CD4-positive, alpha-beta memory T cell (primary cell): ENCODE measurements around the gene AKIP1. TPM values are rescaled to one million over a fixed set of nuclear protein-coding genes. Genes with fewer than 3 reads are reported as not detected.

Experiments
- CTCF ChIA-PET: fragments of 350-600 bp; sonication (Branson Sonifier 250); formaldehyde crosslinking; loops from one replicate; lab custom pipeline; 2021; ENCODE audit warnings: inconsistent platforms; ENCODE audit not compliant: partially characterized antibody; lab: Charles Lee
- POLR2A ChIA-PET: fragments of 350-600 bp; sonication (Branson Sonifier 250); formaldehyde crosslinking; loops from one replicate; lab custom pipeline; 2021; ENCODE audit not compliant: partially characterized antibody; lab: Charles Lee
- DNase-seq, 5 donors: peaks; one replicate each; pipeline versions ENCODE4 v3.0.0 to v3.0.0-alpha.2; 2020 to 2022; ENCODE audit warnings: mixed read lengths in 1 of 5
- H3K27ac ChIP-seq: one replicate; pipeline ENCODE4 v1.7.0; 2013; ENCODE audit warnings: low read depth, low read length
- H3K27me3 ChIP-seq: 2 replicates; pipeline ENCODE4 v1.7.0; 2013; ENCODE audit warnings: mild to moderate bottlenecking, low read length, moderate library complexity; ENCODE audit not compliant: insufficient read depth
- H3K36me3 ChIP-seq: 2 replicates; pipeline ENCODE4 v1.7.0; 2013; ENCODE audit warnings: mild to moderate bottlenecking, low read length, moderate library complexity; ENCODE audit not compliant: insufficient read depth
- H3K4me1 ChIP-seq: 2 replicates; pipeline ENCODE4 v1.7.0; 2013; ENCODE audit warnings: mild to moderate bottlenecking, low read length, moderate library complexity; ENCODE audit not compliant: insufficient read depth
- H3K4me3 ChIP-seq, 2 donors: one replicate each; pipeline ENCODE4 v1.7.0; 2013; ENCODE audit warnings: low read length in 2 of 2, mild to moderate bottlenecking in 1 of 2
- H3K9me3 ChIP-seq, 2 donors: one replicate each; pipeline ENCODE4 v1.7.0; 2013; ENCODE audit warnings: low read length in 2 of 2, control low read depth in 1 of 2; ENCODE audit not compliant: control insufficient read depth in 1 of 2
- H3K27ac Mint-ChIP-seq, 7 donors: one replicate each; pipeline ENCODE4 v1.8.0; 2020 to 2021; ENCODE audit warnings: mixed read lengths in 7 of 7, mild to moderate bottlenecking in 6 of 7, inconsistent platforms in 3 of 7, moderate library complexity in 3 of 7
- H3K27me3 Mint-ChIP-seq, 2 donors: one replicate each; pipeline ENCODE4 v1.8.0; 2020 to 2021; ENCODE audit warnings: mixed read lengths in 2 of 2
- H3K36me3 Mint-ChIP-seq, 2 donors: one replicate each; pipeline ENCODE4 v1.8.0; 2020 to 2021; ENCODE audit warnings: mixed read lengths in 2 of 2, inconsistent platforms in 1 of 2, mild to moderate bottlenecking in 1 of 2
- H3K4me1 Mint-ChIP-seq, 4 donors: one replicate each; pipeline ENCODE4 v1.8.0; 2020 to 2021; ENCODE audit warnings: mixed read lengths in 4 of 4, mild to moderate bottlenecking in 1 of 4
- H3K4me3 Mint-ChIP-seq, 8 donors: one replicate each; pipeline ENCODE4 v1.8.0; 2020 to 2021; ENCODE audit warnings: mixed read lengths in 8 of 8, mild to moderate bottlenecking in 7 of 8, moderate library complexity in 6 of 8, inconsistent platforms in 3 of 8
- H3K9me3 Mint-ChIP-seq, 8 donors: one replicate each; pipeline ENCODE4 v1.8.0; 2020 to 2021; ENCODE audit warnings: mixed read lengths in 8 of 8, mild to moderate bottlenecking in 5 of 8, inconsistent platforms in 3 of 8, moderate library complexity in 1 of 8
- intact Hi-C: fragments of 100-400 bp; cut with micrococcal nuclease; formaldehyde crosslinking; loops from one replicate; pipeline ENCODE4 v1.15.1; 2023
- polyA plus RNA-seq, 2 donors: library from polyadenylated mRNA; unstranded; fragments of 300-500 nt; fragmentation: Illumina TruSeq; gene quantifications; one replicate each; pipeline ENCODE4 v1.2.3, GENCODE V29; 2021
- total RNA-seq, 2 experiments: library from RNA; stranded (reverse); gene quantifications; one replicate each; pipeline ENCODE4 v1.2.3, GENCODE V29; 2021

Gene AKIP1
- total and polyA plus RNA-seq, 4 experiments from 2014 or later: 13.3 to 20.2 (median 15.5) TPM

GRCh38 chr11:8967184-8967583 lies 56.2 kb downstream of the AKIP1 start:
- no peak for DNase-seq
- Histone ChIP-seq H3K4me3 (no peak overlapping the region), H3K4me1 (peaks cover 19% of the 10 kb centered on the region), H3K27ac (no peak overlapping the region), H3K27me3 (no peaks in the 10 kb centered on the region), H3K36me3 (no peaks in the 10 kb centered on the region), H3K9me3 (no peaks in the 10 kb centered on the region)
- Mint-ChIP-seq H3K9me3 (no peaks in the 10 kb centered on the region), H3K4me3 (peak overlapping the region in 2 of 8 donors; percentile 13 to 28), H3K4me1 (peaks cover 12 to 26% (median 21%) of the 10 kb centered on the region in 4 donors), H3K36me3 (peaks cover 4 to 13% of the 10 kb centered on the region in 2 donors), H3K27ac (peak overlapping the region in 1 of 7 donors; percentile 48), H3K27me3 (no peaks in the 10 kb centered on the region)
- ChIA-PET CTCF (no interaction called here), POLR2A (no interaction called here)
- intact Hi-C loops: no loop called here

Other genes starting within 250 kb of the AKIP1 start
- 10 to 100 TPM; 25.0 to 31.3 TPM for gene TRIM66, start 228.5 kb upstream of the AKIP1 start, total RNA-seq
- under 1 TPM in 1 of 2 donors, not detected in 1; 0.67 TPM for gene TRIM66, start 228.5 kb upstream of the AKIP1 start, polyA plus RNA-seq
- gene RPL27A, start 228.4 kb upstream of the AKIP1 start, total RNA-seq: 1,000 to 10,000 TPM; 1,456 to 1,504 TPM
- gene RPL27A, start 228.4 kb upstream of the AKIP1 start, polyA plus RNA-seq: 1,000 to 10,000 TPM; 3,607 to 3,736 TPM
- not detected for gene C11orf16, start 21.8 kb downstream of the AKIP1 start, total RNA-seq
- under 1 TPM in 1 of 2 donors, not detected in 1; 0.10 TPM for gene C11orf16, start 21.8 kb downstream of the AKIP1 start, polyA plus RNA-seq
- gene ASCL3, start 31.8 kb downstream of the AKIP1 start, total RNA-seq: not detected
- not detected for gene ASCL3, start 31.8 kb downstream of the AKIP1 start, polyA plus RNA-seq
- 10 to 100 TPM; 36.8 to 38.9 TPM for gene TMEM9B, start 53.3 kb downstream of the AKIP1 start, total RNA-seq
- 100 to 1,000 TPM in 1 of 2 donors, 10 to 100 TPM in 1; 97.6 to 164 TPM for gene TMEM9B, start 53.3 kb downstream of the AKIP1 start, polyA plus RNA-seq
- gene NRIP3, start 92.8 kb downstream of the AKIP1 start, total RNA-seq: 1 to 10 TPM; 1.5 to 1.7 TPM
- under 1 TPM; 0.63 to 0.99 TPM for gene NRIP3, start 92.8 kb downstream of the AKIP1 start, polyA plus RNA-seq
- under 1 TPM in 1 of 2 experiments, not detected in 1; 0.64 TPM for gene SCUBE2, start 180.4 kb downstream of the AKIP1 start, total RNA-seq
- not detected for gene SCUBE2, start 180.4 kb downstream of the AKIP1 start, polyA plus RNA-seq